Measurements from ENCODE around the gene SSH3.
"Not testable (repeated sequence)": the region's sequence is repeated elsewhere in the genome, so short reads cannot be mapped to it uniquely, and the experiment has no call there.

Gene SSH3, protein sequence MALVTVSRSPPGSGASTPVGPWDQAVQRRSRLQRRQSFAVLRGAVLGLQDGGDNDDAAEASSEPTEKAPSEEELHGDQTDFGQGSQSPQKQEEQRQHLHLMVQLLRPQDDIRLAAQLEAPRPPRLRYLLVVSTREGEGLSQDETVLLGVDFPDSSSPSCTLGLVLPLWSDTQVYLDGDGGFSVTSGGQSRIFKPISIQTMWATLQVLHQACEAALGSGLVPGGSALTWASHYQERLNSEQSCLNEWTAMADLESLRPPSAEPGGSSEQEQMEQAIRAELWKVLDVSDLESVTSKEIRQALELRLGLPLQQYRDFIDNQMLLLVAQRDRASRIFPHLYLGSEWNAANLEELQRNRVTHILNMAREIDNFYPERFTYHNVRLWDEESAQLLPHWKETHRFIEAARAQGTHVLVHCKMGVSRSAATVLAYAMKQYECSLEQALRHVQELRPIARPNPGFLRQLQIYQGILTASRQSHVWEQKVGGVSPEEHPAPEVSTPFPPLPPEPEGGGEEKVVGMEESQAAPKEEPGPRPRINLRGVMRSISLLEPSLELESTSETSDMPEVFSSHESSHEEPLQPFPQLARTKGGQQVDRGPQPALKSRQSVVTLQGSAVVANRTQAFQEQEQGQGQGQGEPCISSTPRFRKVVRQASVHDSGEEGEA

GRCh38 chr11:67303132-67303834, at the start of gene SSH3:
Gene SSH3, plus strand, starts transcription at chr11:67303530. Its CDS starts 96 bp downstream, at chr11:67303626.
- DNase-seq = peak; percentile 44 to 96 (median 75)
- intact Hi-C loops (cut with DNase I) = loop anchor here (2.0 kb wide), 1 partner anchor 14 kb away; the partner anchor contains the start of gene ANKRD13D

- DNase-seq = no peak
- intact Hi-C loops (cut with DNase I) = no loop called here
Measured at GRCh38 chr11:67253872-67254624, 49.3 kb upstream of the SSH3 start.

DNA sequence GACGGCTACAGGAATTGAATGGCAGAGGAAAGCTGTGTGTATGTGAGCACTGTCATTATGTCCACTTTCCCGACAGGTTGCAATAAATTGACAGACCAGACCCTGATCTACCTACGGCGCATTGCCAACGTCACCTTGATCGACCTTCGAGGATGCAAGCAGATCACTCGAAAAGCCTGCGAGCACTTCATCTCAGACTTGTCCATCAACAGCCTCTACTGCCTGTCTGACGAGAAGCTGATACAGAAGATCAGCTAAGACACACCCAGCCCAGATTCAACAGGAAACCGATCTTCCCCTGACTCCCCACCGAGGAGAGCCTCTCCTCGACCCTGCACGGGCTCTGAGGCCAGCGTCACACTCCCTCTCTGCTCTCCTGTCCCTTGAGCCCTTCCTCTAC, 48.5 kb upstream of the SSH3 start:
- no peak for DNase-seq
- intact Hi-C loops (cut with DNase I) = no loop called here

- intact Hi-C loops (cut with DNase I) = no loop called here
- DNase-seq = peak in 1 of 10 donors; percentile 44
Measured at GRCh38 chr11:67255353-67255752, 48.0 kb upstream of the SSH3 start.

DNA sequence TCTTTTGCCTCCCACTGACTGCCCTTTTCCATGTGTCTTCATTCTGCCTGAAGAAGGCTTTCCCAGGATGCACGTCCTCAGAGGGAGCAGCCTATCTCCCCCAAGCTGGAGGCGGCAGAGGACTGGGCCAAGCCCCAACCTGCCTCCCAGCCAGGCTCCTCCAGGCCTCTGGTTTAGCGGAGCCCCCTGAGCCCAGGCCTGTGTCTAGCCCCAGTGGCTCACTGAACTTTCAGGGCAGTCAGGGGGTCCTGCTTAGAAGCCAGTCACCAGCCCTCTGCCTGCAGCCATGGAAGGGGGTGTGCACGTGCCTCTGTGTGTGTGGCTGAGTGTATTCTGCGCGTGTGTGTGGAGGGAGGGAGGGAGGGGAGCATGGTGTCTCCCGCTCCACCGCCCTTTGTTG, 47.5 kb upstream of the SSH3 start:
- intact Hi-C loops (cut with DNase I) = no loop called here
- peak in 1 of 10 donors; percentile 63 for DNase-seq

GRCh38 chr11:67256477-67257135, 46.7 kb upstream of the SSH3 start:
- peak in 1 of 10 donors; percentile 15 for DNase-seq
- intact Hi-C loops (cut with DNase I) = no loop called here

DNA sequence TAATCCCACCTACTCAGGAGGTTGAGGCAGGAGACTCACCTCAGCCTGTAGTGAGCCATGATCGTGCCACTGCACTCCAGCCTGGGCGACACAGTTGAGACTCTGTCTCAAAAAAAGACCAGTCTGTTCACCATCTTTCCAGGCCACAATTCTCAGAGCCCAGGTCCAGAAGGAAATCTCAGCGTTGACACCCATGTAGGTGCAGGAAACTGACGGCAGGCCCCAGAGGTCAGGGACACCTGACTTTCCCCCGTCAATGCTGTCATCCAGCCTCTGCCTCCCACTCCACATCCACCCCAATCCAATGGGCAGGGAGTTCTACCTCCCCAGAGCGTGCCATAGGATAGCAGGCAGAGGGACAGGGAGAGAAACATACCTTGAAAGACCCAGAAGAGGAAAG, 42.9 kb upstream of the SSH3 start:
- DNase-seq = peak in 1 of 10 donors; percentile 37
- intact Hi-C loops (cut with DNase I) = no loop called here

- intact Hi-C loops (cut with DNase I) = not testable (repeated sequence)
- peak in 9 of 10 donors; percentile 54 to 96 (median 75) for DNase-seq
Measured at GRCh38 chr11:67260885-67261639, 42.3 kb upstream of the SSH3 start.

DNA sequence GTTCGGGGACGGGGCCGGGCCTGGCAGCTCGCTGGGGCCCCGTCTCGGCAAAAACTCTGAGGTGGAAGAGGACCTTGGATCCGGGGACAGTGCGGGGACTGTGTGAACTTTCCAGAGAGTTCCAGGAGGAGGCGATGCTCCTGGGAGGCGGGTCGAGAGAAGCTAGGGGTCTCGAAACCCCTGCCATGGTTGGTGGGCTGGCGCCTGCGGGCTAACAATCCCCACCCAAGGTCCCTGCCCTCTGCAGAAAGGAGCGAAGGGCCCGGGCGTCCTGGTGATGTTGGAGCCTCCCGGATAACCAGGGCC, 41.7 kb upstream of the SSH3 start:
- peak in 1 of 10 donors; percentile 69 for DNase-seq
- intact Hi-C loops (cut with DNase I) = no loop called here

DNA sequence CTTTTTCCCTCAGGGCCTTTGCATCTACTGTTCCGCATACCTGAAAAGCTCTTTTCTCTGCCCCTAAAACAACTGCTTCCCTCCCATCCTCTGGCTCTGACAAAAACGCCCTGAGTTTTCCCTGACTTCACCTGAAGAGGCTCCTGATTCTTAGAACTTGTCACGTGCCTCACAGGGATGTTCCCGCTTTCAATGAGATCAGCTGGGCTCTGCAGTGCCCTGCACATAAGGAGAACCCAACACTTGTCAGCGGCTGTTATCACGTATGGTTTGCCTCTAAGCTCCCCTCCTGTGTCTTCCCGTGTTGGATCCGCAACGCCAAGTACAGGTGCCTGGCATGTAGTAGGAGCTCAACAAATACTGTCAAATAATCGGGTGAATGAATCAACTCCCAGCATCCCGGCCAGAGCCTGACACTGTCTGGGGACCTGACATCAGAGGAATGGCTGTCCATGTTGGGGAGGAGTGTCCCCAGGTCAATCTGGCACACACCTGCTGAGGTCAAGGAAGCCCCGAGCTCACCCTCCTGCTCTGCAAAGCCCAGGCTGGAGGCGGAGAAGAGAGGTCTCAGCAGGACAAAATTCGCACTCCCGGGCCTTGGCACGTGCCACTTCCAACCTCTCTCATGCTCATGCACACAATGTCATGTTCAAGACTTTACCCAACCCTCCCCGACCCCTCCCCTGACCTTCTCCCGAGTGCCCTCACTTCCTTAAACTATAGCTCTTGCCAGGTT, 41.2 kb upstream of the SSH3 start:
- DNase-seq = peak in 1 of 10 donors; percentile 47
- intact Hi-C loops (cut with DNase I) = loop anchor here (1.0 kb wide), 1 partner anchor 55 kb away; no protein-coding TSS in a partner anchor

GRCh38 chr11:67262731-67263675, 40.3 kb upstream of the SSH3 start:
- DNase-seq = peak; percentile 62 to 96 (median 82)

GRCh38 chr11:67264260-67264659, 39.1 kb upstream of the SSH3 start:
- intact Hi-C loops (cut with DNase I) = no loop called here
- DNase-seq = no peak

More at GRCh38 chr11:67262731-67263675, 40.3 kb upstream of the SSH3 start:
- intact Hi-C loops (cut with DNase I) = loop anchor here (1.0 kb wide), 1 partner anchor 54 kb away; no protein-coding TSS in a partner anchor

DNA sequence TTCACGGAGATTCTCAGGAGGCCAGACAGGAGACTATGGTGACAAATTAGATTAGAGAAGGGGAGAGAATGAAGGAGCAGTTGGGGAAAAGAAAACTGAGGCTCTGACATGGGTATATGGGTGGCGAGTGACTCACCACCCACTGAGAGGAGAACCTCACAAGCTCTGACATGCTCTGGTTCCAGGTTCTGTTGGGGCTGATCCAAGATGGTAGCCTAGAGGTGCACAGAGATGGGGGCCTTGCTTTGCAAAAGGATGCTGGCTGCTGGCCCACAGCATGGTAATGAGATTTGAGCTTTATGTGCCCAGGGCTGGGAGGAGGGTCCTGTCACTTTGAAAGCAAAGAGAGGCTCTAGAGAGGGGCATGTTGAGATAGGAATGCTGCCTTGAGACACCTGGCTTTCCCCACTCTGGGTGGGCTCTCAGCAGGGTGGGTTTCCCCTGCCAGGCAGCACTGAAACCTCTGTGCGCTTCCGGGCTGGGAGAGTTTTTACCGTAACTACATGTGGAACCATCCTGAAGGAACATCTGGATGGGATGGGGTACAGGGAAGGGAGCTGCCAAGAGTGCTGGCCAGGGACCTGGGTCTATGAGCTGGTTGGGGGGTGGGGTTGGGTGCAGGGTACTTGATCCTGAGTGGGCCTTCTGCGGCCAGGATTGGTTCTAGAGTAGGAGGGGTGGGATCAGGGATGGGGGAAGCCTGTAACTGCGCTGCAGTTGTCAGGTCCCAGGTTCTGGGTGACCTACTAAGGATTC, 38.3 kb upstream of the SSH3 start:
- intact Hi-C loops (cut with DNase I) = loop anchor here (5.0 kb wide), 1 partner anchor 117 kb away; no protein-coding TSS in a partner anchor
- DNase-seq = peak in 2 of 10 donors; percentile 17 to 24

GRCh38 chr11:67265633-67266448, 37.5 kb upstream of the SSH3 start:
- intact Hi-C loops (cut with DNase I) = loop anchor here (1.0 to 5.0 kb wide), 2 partner anchors 51 to 116 kb away; no protein-coding TSS in a partner anchor
- DNase-seq = peak in 7 of 10 donors; percentile 69 to 97 (median 84)

DNA sequence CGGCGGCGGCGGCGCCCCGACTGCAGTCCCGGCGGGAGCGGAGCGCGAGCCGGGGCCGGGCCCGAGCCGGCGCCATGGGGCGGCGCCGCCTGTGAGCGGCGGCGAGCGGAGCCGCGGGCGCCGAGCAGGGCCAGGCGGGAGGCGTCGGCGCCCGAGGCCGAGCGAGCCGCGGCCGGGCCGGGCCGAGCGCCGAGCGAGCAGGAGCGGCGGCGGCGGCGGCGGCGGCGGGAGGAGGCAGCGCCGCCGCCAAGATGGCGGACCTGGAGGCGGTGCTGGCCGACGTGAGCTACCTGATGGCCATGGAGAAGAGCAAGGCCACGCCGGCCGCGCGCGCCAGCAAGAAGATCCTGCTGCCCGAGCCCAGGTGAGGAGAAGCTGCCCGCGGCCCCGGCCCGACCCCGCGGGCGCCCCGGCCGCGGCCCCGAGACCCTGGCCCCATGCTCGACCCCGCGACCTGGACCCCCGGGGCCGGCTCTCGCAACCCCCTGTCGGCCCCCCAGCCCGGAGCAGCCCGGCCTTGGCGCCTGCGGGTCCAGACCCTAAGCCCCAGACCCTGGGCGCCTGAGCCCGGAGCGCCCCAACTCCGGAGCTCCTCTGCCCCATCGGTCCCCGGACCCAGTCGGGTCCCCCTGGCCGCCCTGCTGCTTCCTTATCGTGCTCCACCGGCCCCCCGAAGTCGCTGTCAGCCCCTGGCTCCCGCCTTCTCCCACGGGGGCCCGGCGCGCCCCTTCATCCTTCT, 36.7 kb upstream of the SSH3 start, which contains the start of gene GRK2:
Gene GRK2, plus strand, starts transcription at position 25 of the 739 bp plus-strand sequence. Its CDS starts 227 bp downstream, at position 252.
- intact Hi-C loops (cut with DNase I) = loop anchor here (1.0 to 5.0 kb wide), 2 partner anchors 51 to 116 kb away; no protein-coding TSS in a partner anchor
- DNase-seq = peak in 3 of 10 donors; percentile 71 to 88 (median 73)

All from posterior cingulate gyrus (tissue), 11 donors.